Activated CD8-positive, alpha-beta T cell treated with anti-CD3 and anti-CD28 coated beads for 36 hours (primary cell): Measurements from ENCODE around the gene PTGER2. TPM values are rescaled to one million over a fixed set of nuclear protein-coding genes. Genes with fewer than 3 reads are reported as not detected.

Experiments
- ATAC-seq: fragments of 200-7000 bp; cut with Tn5 transposase; one replicate; pipeline ENCODE4 v1.10.0; 2021; ENCODE audit warnings: mild to moderate bottlenecking, moderate library complexity
- CTCF ChIA-PET: fragments of 350-600 bp; sonication (Branson Sonifier 250); formaldehyde crosslinking; loops from one replicate; lab custom pipeline; 2021; ENCODE audit warnings: antibody characterized with exemption; lab: Charles Lee
- POLR2A ChIA-PET: fragments of 350-600 bp; sonication (Branson Sonifier 250); formaldehyde crosslinking; loops from one replicate; lab custom pipeline; 2021; ENCODE audit warnings: antibody characterized with exemption; lab: Charles Lee
- DNase-seq: peaks from one replicate; pipeline ENCODE4 v3.0.0-alpha.2; 2020
- H3K27ac Mint-ChIP-seq: one replicate; pipeline ENCODE4 v1.8.0; 2021; ENCODE audit warnings: mild to moderate bottlenecking, mixed read lengths
- H3K27me3 Mint-ChIP-seq: one replicate; pipeline ENCODE4 v1.8.0; 2021; ENCODE audit warnings: mixed read lengths
- H3K36me3 Mint-ChIP-seq: one replicate; pipeline ENCODE4 v1.8.0; 2021; ENCODE audit warnings: low read depth, mixed read lengths
- H3K4me1 Mint-ChIP-seq: one replicate; pipeline ENCODE4 v1.8.0; 2021; ENCODE audit warnings: low read depth, mixed read lengths
- H3K4me3 Mint-ChIP-seq: one replicate; pipeline ENCODE4 v1.8.0; 2021; ENCODE audit warnings: mild to moderate bottlenecking, moderate library complexity, mixed read lengths
- H3K9me3 Mint-ChIP-seq: one replicate; pipeline ENCODE4 v1.8.0; 2021; ENCODE audit warnings: mixed read lengths
- intact Hi-C: fragments of 100-400 bp; cut with micrococcal nuclease; formaldehyde crosslinking; loops from one replicate; pipeline ENCODE4 v1.10.0; 2022
- total RNA-seq, 2 experiments: library from RNA; stranded (reverse); gene quantifications; one replicate each; pipeline ENCODE4 v1.2.3, GENCODE V29; 2021
- TF ChIP-seq, protein P1 (sequence below): fragments of 200-600 bp; IDR thresholded peaks from one replicate; pipeline ENCODE4 v1.8.0; 2022; ENCODE audit warnings: antibody characterized with exemption, mild to moderate bottlenecking

PTGER2 gene
- total RNA-seq, 2 experiments from 2014 or later = 19.5 to 19.9 TPM

- CTCF ChIA-PET = interaction anchor here (1.9 kb wide), 1 partner anchor 23 kb away, joined by 4 read pairs; no protein-coding TSS in a partner anchor
- TF ChIP-seq, protein P1, sequence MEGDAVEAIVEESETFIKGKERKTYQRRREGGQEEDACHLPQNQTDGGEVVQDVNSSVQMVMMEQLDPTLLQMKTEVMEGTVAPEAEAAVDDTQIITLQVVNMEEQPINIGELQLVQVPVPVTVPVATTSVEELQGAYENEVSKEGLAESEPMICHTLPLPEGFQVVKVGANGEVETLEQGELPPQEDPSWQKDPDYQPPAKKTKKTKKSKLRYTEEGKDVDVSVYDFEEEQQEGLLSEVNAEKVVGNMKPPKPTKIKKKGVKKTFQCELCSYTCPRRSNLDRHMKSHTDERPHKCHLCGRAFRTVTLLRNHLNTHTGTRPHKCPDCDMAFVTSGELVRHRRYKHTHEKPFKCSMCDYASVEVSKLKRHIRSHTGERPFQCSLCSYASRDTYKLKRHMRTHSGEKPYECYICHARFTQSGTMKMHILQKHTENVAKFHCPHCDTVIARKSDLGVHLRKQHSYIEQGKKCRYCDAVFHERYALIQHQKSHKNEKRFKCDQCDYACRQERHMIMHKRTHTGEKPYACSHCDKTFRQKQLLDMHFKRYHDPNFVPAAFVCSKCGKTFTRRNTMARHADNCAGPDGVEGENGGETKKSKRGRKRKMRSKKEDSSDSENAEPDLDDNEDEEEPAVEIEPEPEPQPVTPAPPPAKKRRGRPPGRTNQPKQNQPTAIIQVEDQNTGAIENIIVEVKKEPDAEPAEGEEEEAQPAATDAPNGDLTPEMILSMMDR = no peak
- no peaks in the 10 kb centered on the region for H3K9me3 Mint-ChIP-seq
- peaks cover 43% of the 10 kb centered on the region for H3K4me1 Mint-ChIP-seq
- peaks cover 28% of the 10 kb centered on the region for H3K27me3 Mint-ChIP-seq
- ATAC-seq (peak; percentile 66), DNase-seq (peak; percentile 58)
- POLR2A ChIA-PET = no interaction called here
- intact Hi-C loops = loop anchor here (10.0 kb wide), 1 partner anchor 113 kb away; no protein-coding TSS in a partner anchor
- H3K27ac Mint-ChIP-seq = peak within 1 kb of the TSS; percentile 55
- H3K4me3 Mint-ChIP-seq = peak within 1 kb of the TSS; percentile 72
- H3K36me3 Mint-ChIP-seq = peaks cover 2% of the 10 kb centered on the region
These were observed 46.4 kb upstream of the PTGER2 start, which contains the start of gene PTGDR for GRCh38 chr14:52267501-52268278. Gene PTGDR, plus strand, starts transcription at chr14:52267698. Its CDS starts 117 bp downstream, at chr14:52267815.

- peak overlapping the region; percentile 55 for H3K27ac Mint-ChIP-seq
- intact Hi-C loops = loop anchor here (10.0 kb wide), 1 partner anchor 114 kb away; no protein-coding TSS in a partner anchor
- peak overlapping the region; percentile 72 for H3K4me3 Mint-ChIP-seq
These were observed 45.6 kb upstream of the PTGER2 start for GRCh38 chr14:52268279-52269061.

DNA sequence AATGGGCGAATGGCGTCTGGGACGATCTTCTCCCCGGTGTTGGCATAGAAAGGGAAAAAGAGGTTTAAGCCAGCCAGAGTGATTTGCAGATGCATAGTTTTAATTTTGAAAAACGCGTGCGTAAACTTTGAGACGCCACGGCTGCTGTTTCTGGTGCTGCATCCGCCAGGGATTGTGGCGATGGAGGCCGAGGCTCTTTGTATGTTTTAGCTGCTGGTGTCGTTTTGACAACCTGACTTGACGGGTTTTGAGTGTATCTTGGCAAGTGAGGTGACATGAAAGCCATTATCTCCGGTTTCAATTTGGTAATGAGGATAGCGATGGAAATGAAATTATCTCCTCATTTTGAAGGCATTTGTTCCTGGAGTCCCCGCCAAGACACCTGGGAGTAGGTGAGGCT is 45.0 kb upstream of the PTGER2 start:
- TF ChIP-seq, protein P1 = no peak
- Mint-ChIP-seq H3K4me3 (peak overlapping the region; percentile 72), H3K4me1 (peaks cover 43% of the 10 kb centered on the region), H3K27ac (peak overlapping the region; percentile 40), H3K9me3 (no peaks in the 10 kb centered on the region), H3K27me3 (peaks cover 28% of the 10 kb centered on the region), H3K36me3 (peaks cover 2% of the 10 kb centered on the region)
- DNase-seq (no peak), ATAC-seq (no peak)
- POLR2A ChIA-PET = no interaction called here
- CTCF ChIA-PET = interaction anchor here (1.1 to 1.9 kb wide), 3 partner anchors 9 to 45 kb away, joined by 3 to 4 read pairs (median 3); no protein-coding TSS in a partner anchor
- intact Hi-C loops = loop anchor here (10.0 kb wide), 1 partner anchor 114 kb away; no protein-coding TSS in a partner anchor

More at GRCh38 chr14:52268279-52269061, 45.6 kb upstream of the PTGER2 start:
- no peaks in the 10 kb centered on the region for H3K9me3 Mint-ChIP-seq
- peak; percentile 46 for ATAC-seq
- peaks cover 43% of the 10 kb centered on the region for H3K4me1 Mint-ChIP-seq
- peaks cover 2% of the 10 kb centered on the region for H3K36me3 Mint-ChIP-seq
- DNase-seq = peak; percentile 42
- H3K27me3 Mint-ChIP-seq = peaks cover 28% of the 10 kb centered on the region
- CTCF ChIA-PET = interaction anchor here (1.9 kb wide), 1 partner anchor 22 kb away, joined by 4 read pairs; no protein-coding TSS in a partner anchor
- TF ChIP-seq, protein P1 = no peak
- POLR2A ChIA-PET = no interaction called here

- DNase-seq (no peak), ATAC-seq (no peak)
- POLR2A ChIA-PET = no interaction called here
- Mint-ChIP-seq H3K27ac (no peak overlapping the region), H3K27me3 (peaks cover 28% of the 10 kb centered on the region), H3K4me1 (peaks cover 42% of the 10 kb centered on the region), H3K36me3 (peaks cover 2% of the 10 kb centered on the region), H3K9me3 (no peaks in the 10 kb centered on the region), H3K4me3 (peak overlapping the region; percentile 22)
- TF ChIP-seq, protein P1 = no peak
- CTCF ChIA-PET = interaction anchor here (0.8 to 1.9 kb wide), 4 partner anchors 9 to 274 kb away, joined by 3 to 4 read pairs (median 3); no protein-coding TSS in a partner anchor
- intact Hi-C loops = loop anchor here (10.0 kb wide), 1 partner anchor 115 kb away; no protein-coding TSS in a partner anchor
These were observed 44.1 kb upstream of the PTGER2 start for GRCh38 chr14:52269982-52270381.
